Embryonic facial prominence (tissue), 1 donor: ENCODE results near the gene DRC1.

Source experiments
- DNase-seq: peaks from one replicate; pipeline ENCODE4 v3.0.0-alpha.2; 2016; ENCODE audit errors: extremely low spot score

Gene DRC1

GRCh38 chr2:26399771-26400376, 1.8 kb upstream of the DRC1 start:
- no peak for DNase-seq

- no peak for DNase-seq
Measured at GRCh38 chr2:26400723-26401122, 997 bp upstream of the DRC1 start.

GRCh38 chr2:26407526-26407925, 5.8 kb downstream of the DRC1 start:
- DNase-seq = no peak

GRCh38 chr2:26409785-26410184, 8.1 kb downstream of the DRC1 start:
- DNase-seq = no peak

- DNase-seq = no peak
Measured at GRCh38 chr2:26410764-26411243, 9.1 kb downstream of the DRC1 start.

- no peak for DNase-seq
Measured at GRCh38 chr2:26411419-26411818, 9.7 kb downstream of the DRC1 start.

- DNase-seq = no peak
Measured at GRCh38 chr2:26412091-26412673, 10.5 kb downstream of the DRC1 start.

- DNase-seq = no peak
Measured at GRCh38 chr2:26414311-26414710, 12.6 kb downstream of the DRC1 start.

- DNase-seq = no peak
Measured at GRCh38 chr2:26421961-26422360, 20.2 kb downstream of the DRC1 start.

- DNase-seq = no peak
Measured at GRCh38 chr2:26422947-26423629, 21.4 kb downstream of the DRC1 start.

GRCh38 chr2:26423750-26424149, 22.0 kb downstream of the DRC1 start:
- DNase-seq = no peak

GRCh38 chr2:26424221-26424620, 22.5 kb downstream of the DRC1 start:
- no peak for DNase-seq

GRCh38 chr2:26428846-26429245, 27.1 kb downstream of the DRC1 start:
- DNase-seq = no peak

GRCh38 chr2:26429779-26430578, 28.3 kb downstream of the DRC1 start:
- DNase-seq = no peak

GRCh38 chr2:26430826-26431225, 29.1 kb downstream of the DRC1 start:
- DNase-seq = no peak

- DNase-seq = no peak
Measured at GRCh38 chr2:26432363-26432762, 30.6 kb downstream of the DRC1 start.

- DNase-seq = no peak
Measured at GRCh38 chr2:26432859-26433258, 31.1 kb downstream of the DRC1 start.

- DNase-seq = no peak
Measured at GRCh38 chr2:26435106-26435505, 33.4 kb downstream of the DRC1 start.

GRCh38 chr2:26438526-26438925, 36.8 kb downstream of the DRC1 start:
- DNase-seq = no peak

GRCh38 chr2:26438926-26439325, 37.2 kb downstream of the DRC1 start:
- no peak for DNase-seq

- no peak for DNase-seq
Measured at GRCh38 chr2:26442301-26442700, 40.6 kb downstream of the DRC1 start.

GRCh38 chr2:26442707-26443106, 41.0 kb downstream of the DRC1 start:
- DNase-seq = no peak
